Nephron (organoid): ENCODE data around the gene RPL18.

Source experiments
- H3K27ac Mint-ChIP-seq, 3 experiments: 2 replicates each; pipeline ENCODE4 v1.8.0; 2020; ENCODE audit warnings: mixed read lengths in 3 of 3, mild to moderate bottlenecking in 2 of 3, moderate library complexity in 1 of 3
- H3K27me3 Mint-ChIP-seq: 2 replicates; pipeline ENCODE4 v1.8.0; 2021; ENCODE audit warnings: low read depth, mild to moderate bottlenecking, moderate library complexity, mixed read lengths
- H3K36me3 Mint-ChIP-seq: 2 replicates; pipeline ENCODE4 v1.8.0; 2020; ENCODE audit warnings: low read depth, mixed read lengths
- H3K4me1 Mint-ChIP-seq: 2 replicates; pipeline ENCODE4 v1.8.0; 2020; ENCODE audit warnings: mixed read lengths
- H3K4me3 Mint-ChIP-seq, 3 experiments: 2 replicates each; pipeline ENCODE4 v1.8.0; 2020; ENCODE audit warnings: mild to moderate bottlenecking in 3 of 3, mixed read lengths in 3 of 3, moderate library complexity in 2 of 3
- H3K9me3 Mint-ChIP-seq: 2 replicates; pipeline ENCODE4 v1.8.0; 2020; ENCODE audit warnings: mixed read lengths
- TF ChIP-seq, protein P1 (sequence below), 3 experiments: fragments of 200-600 bp; sonication (generic); IDR thresholded peaks; one replicate each; pipeline ENCODE4 v1.5.0; 2021; ENCODE audit warnings: antibody characterized with exemption in 3 of 3; ENCODE audit not compliant: unreplicated experiment in 3 of 3

Gene RPL18

DNA sequence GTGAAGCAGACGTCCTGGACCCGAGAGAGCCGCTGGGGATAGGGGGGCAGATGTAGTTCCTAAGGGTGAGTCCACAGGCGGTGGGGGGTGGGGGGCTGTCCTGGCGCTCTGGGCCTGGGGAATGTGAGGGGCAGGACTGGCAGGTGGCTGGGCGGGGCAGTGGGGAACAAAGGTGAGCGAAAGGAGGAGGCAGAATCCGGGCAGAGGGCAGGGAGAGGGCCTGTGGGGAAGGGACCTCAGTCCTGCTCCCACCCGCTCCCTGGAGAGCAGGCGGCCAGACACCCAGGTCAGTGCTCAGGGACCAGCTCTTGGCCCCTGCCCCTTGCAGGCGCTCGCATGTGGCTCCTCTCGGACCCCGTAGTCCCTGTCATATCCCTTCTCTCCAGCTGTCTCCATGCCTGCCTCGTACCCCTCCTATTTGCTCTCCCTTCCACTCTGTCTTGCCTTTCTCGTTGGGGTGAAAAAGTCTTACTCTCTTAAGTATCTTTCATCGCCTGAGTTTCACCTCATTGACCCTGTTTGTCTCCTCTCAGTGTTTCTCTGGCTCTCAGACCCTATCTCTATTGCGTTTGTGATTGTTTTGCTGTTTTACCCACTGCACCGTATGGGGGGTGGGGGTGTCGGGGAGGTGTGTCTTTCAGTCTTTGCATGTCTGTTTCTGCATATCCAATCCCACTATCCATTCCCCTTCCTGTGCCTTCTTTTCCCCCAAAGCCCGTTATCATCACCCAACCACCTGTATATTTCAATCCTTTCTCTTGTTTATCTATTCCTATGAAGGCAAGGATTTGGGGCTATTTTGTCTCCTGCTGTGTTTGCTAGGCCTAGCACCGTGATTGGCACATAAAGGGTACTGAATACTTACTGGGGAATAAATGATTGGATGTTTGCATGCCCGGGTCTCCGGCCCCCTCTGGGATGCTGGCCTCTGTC, 6.1 kb upstream of the RPL18 start:
- no peaks in the 10 kb centered on the region for H3K9me3 Mint-ChIP-seq

DNA sequence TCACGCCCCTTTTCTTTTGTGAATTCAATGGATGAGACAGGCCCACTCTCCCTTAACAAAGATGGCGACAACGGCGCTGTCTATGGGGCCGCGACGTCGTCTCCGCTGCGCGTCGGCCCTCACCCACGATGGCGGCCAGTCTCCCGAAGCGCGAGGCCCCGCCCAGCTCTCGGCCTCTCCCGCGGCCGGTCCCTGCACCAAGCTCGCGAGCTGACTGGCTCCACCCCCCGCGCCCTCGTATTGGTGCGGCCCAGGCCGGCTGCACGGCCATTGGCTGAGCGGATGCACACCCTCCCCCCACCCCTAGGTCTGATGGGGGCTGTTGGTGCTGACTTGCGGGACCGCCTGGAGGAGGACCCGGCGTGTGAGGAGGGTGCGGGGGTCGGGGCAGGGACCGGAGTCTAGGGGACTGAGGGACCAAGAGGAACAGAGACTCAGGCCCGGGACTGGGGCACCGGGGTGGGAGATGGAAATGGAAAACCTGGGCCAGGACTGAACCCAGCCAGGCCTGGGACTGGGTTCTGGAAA, 5.2 kb upstream of the RPL18 start:
- Mint-ChIP-seq H3K36me3 (no peaks in the 10 kb centered on the region), H3K27ac (peak overlapping the region; percentile 91 to 99 (median 99)), H3K4me1 (peaks cover 37% of the 10 kb centered on the region), H3K27me3 (no peaks in the 10 kb centered on the region), H3K4me3 (peak overlapping the region; percentile 87 to 90 (median 88)), H3K9me3 (no peaks in the 10 kb centered on the region)
- TF ChIP-seq, protein P1, sequence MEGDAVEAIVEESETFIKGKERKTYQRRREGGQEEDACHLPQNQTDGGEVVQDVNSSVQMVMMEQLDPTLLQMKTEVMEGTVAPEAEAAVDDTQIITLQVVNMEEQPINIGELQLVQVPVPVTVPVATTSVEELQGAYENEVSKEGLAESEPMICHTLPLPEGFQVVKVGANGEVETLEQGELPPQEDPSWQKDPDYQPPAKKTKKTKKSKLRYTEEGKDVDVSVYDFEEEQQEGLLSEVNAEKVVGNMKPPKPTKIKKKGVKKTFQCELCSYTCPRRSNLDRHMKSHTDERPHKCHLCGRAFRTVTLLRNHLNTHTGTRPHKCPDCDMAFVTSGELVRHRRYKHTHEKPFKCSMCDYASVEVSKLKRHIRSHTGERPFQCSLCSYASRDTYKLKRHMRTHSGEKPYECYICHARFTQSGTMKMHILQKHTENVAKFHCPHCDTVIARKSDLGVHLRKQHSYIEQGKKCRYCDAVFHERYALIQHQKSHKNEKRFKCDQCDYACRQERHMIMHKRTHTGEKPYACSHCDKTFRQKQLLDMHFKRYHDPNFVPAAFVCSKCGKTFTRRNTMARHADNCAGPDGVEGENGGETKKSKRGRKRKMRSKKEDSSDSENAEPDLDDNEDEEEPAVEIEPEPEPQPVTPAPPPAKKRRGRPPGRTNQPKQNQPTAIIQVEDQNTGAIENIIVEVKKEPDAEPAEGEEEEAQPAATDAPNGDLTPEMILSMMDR (IDR thresholded peaks at IDR 0.05; ENCODE audit: unreplicated experiment in 3 of 3), result no peak

More for the DNA sequence above, 6.1 kb upstream of the RPL18 start:
- H3K4me3 Mint-ChIP-seq, result peak overlapping the region; percentile 87 to 90 (median 88)
- H3K27me3 Mint-ChIP-seq, result no peaks in the 10 kb centered on the region
- peak overlapping the region; percentile 71 to 99 (median 76) for H3K27ac Mint-ChIP-seq
- TF ChIP-seq, protein P1 (IDR thresholded peaks at IDR 0.05; ENCODE audit: unreplicated experiment in 3 of 3), result no peak
- no peaks in the 10 kb centered on the region for H3K36me3 Mint-ChIP-seq
- peaks cover 33% of the 10 kb centered on the region for H3K4me1 Mint-ChIP-seq

DNA sequence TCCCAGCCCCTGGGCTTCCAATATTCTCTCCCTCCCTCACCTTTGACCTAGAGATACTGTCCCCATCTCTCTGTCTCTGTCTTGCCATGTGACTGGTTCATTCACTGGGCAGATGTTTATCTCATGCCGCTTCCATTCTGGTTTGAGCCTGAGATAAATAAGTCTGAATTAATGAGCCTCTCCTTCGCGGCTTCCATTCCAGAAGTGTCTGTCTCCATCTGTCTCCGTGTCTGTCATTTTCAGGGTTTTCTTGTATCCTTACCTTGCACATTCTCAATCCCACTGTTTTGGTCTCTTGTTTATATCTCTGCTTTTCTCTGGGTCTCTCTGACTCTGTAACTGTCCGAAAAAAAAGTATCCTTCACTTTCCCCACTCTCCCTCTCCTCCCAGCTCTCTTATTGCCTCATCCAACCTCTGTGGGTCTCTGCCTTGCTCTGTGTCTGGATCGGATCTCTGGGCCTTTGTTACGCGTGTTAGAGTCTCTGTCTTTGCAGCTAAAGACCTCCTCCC, 4.6 kb upstream of the RPL18 start:
- Mint-ChIP-seq H3K27ac (peak overlapping the region; percentile 91 to 99 (median 99)), H3K4me1 (peaks cover 39% of the 10 kb centered on the region), H3K36me3 (no peaks in the 10 kb centered on the region), H3K4me3 (peak overlapping the region; percentile 87 to 90 (median 88)), H3K9me3 (no peaks in the 10 kb centered on the region), H3K27me3 (no peaks in the 10 kb centered on the region)
- TF ChIP-seq, protein P1 (IDR thresholded peaks at IDR 0.05; ENCODE audit: unreplicated experiment in 3 of 3), result no peak

DNA sequence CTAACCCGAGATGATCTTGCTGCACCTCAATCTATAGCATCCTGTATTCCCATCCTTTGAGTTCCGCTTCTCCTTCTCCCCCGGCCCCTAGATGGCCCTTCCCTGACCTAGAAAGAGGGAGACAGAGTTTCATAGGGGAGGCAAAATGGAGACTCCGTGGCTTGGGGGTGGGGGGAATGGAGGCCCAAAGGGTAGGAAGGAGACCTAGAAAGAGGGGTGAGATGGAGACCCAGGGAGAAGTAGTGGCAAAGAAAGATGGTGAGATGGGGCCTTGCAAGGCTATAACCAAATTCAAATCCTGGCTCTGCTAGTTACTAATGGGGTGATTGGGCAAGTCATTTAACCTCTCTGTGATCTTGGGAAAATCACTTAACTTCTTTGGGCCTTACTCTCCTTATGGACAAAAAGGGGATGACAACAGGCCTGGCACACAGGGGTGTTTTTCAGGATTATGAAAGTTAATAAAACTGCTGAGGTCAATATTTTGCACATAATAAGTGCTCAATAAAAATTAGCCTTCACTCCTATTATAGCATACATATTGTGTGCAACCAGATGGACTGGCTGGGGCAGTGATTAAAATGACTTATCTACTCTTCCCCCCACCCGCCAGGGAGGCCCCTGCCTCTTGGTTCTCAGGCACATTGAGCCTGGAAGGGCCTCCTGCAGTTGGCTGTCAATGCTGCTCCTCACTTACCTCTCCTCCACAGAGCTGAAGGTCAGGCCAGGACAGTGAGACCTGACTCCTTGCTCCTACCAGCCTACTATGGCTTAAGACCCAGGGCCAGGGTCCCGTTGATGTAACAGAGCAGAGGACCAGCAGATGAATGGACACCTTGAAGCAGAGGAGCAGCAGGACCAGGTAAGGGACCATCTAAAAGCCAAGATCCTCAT, 961 bp upstream of the RPL18 start:
- H3K4me1 Mint-ChIP-seq, result peaks cover 54% of the 10 kb centered on the region
- peaks cover 15% of the 10 kb centered on the region for H3K36me3 Mint-ChIP-seq
- H3K9me3 Mint-ChIP-seq, result no peaks in the 10 kb centered on the region
- H3K27ac Mint-ChIP-seq, result peak overlapping the region; percentile 88 to 96 (median 96)
- no peaks in the 10 kb centered on the region for H3K27me3 Mint-ChIP-seq
- TF ChIP-seq, protein P1 (IDR thresholded peaks at IDR 0.05; ENCODE audit: unreplicated experiment in 3 of 3), result no peak
- H3K4me3 Mint-ChIP-seq, result peak overlapping the region; percentile 97 to 99 (median 99)

DNA sequence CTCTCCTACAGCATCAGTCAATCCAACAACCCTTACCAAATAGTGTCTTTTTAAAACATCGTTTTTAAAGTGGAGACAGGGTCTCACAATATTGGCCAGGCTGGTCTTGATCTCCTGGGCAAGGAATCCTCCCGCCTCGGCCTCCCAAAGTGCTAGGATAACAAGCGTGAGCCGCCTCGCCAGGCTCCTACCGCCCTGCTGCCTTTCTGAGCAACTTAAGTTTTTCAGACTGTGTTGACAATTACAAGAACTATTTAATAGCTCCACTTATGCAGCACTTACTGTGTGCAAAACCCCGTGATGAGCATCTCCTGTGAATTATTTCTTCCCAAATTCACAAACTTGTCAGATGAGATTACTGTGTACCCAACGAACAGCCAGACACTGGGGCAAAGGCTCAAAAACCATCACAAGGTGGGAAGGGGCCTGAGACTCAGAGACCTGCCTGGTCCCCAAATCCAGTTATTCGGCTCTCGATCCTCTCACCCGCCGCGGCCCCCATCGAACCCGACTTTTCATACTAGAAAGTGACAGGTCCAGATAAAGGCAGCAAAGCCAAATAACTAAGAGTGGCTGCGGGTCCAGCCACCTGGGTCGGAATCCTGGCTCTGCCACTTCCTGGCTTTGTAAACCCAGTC, 581 bp downstream of the RPL18 start:
- Mint-ChIP-seq H3K27me3 (peaks cover 3% of the 10 kb centered on the region), H3K36me3 (peaks cover 21% of the 10 kb centered on the region)

More for the DNA sequence above, 581 bp downstream of the RPL18 start:
- no peaks in the 10 kb centered on the region for H3K9me3 Mint-ChIP-seq
- H3K4me1 Mint-ChIP-seq, result peaks cover 45% of the 10 kb centered on the region
- TF ChIP-seq, protein P1 (IDR thresholded peaks at IDR 0.05; ENCODE audit: unreplicated experiment in 3 of 3), result no peak
- peak overlapping the region; percentile 88 to 96 (median 96) for H3K27ac Mint-ChIP-seq
- peak overlapping the region; percentile 97 to 99 (median 99) for H3K4me3 Mint-ChIP-seq
